HEK293 (cell line): ENCODE measurements around the gene NAA80.

Experiments used
- FEZF1 ChIP-seq: fragments of 450-650 bp; formaldehyde crosslinking; IDR thresholded peaks from 2 replicates; pipeline ENCODE4 v1.5.1; 2016; ENCODE audit warnings: missing biosample characterization, missing genetic modification characterization
- HOXC10 ChIP-seq: sonication (generic); formaldehyde crosslinking; IDR thresholded peaks from 2 replicates; pipeline ENCODE4 v1.8.1; 2023; ENCODE audit warnings: mild to moderate bottlenecking, missing genetic modification reagents
- KLF16 ChIP-seq: fragments of 450-650 bp; formaldehyde crosslinking; IDR thresholded peaks from 2 replicates; pipeline ENCODE4 v1.5.1; 2017; ENCODE audit warnings: missing biosample characterization, missing genetic modification characterization
- SCRT1 ChIP-seq: fragments of 450-650 bp; formaldehyde crosslinking; IDR thresholded peaks from 2 replicates; pipeline ENCODE4 v1.5.1; 2016; ENCODE audit warnings: missing biosample characterization, missing genetic modification characterization, borderline replicate concordance
- TRIM28 ChIP-seq: IDR thresholded peaks from 2 replicates; pipeline ENCODE4 v1.6.1; 2011; ENCODE audit warnings: low read length, control low read depth, borderline replicate concordance
- YY1 ChIP-seq: fragments of 450-650 bp; formaldehyde crosslinking; IDR thresholded peaks from 2 replicates; pipeline ENCODE4 v1.5.1; 2018; ENCODE audit warnings: missing biosample characterization, missing genetic modification characterization
- ZFP3 ChIP-seq: fragments of 450-650 bp; formaldehyde crosslinking; IDR thresholded peaks from 2 replicates; pipeline ENCODE4 v1.5.1; 2016; ENCODE audit warnings: low read depth, missing biosample characterization, missing genetic modification characterization
- ZFP37 ChIP-seq: fragments of 450-650 bp; formaldehyde crosslinking; IDR thresholded peaks from 2 replicates; pipeline ENCODE4 v1.5.1; 2016; ENCODE audit warnings: missing biosample characterization, missing genetic modification characterization
- ZIC2 ChIP-seq: fragments of 450-650 bp; formaldehyde crosslinking; IDR thresholded peaks from 2 replicates; pipeline ENCODE4 v1.5.1; 2016; ENCODE audit warnings: missing biosample characterization, missing genetic modification characterization
- ZNF157 ChIP-seq: fragments of 450-650 bp; formaldehyde crosslinking; IDR thresholded peaks from 2 replicates; pipeline ENCODE4 v1.5.1; 2016; ENCODE audit warnings: missing biosample characterization, missing genetic modification characterization
- ZNF292 ChIP-seq: fragments of 450-650 bp; formaldehyde crosslinking; IDR thresholded peaks from 2 replicates; pipeline ENCODE4 v1.5.1; 2016; ENCODE audit warnings: low read depth, missing biosample characterization, missing genetic modification characterization, borderline replicate concordance
- ZNF302 ChIP-seq: fragments of 450-650 bp; formaldehyde crosslinking; IDR thresholded peaks from 2 replicates; pipeline ENCODE4 v1.5.1; 2016; ENCODE audit warnings: missing biosample characterization, missing genetic modification characterization, low read depth
- ZNF324 ChIP-seq: fragments of 450-650 bp; formaldehyde crosslinking; IDR thresholded peaks from 2 replicates; pipeline ENCODE4 v1.5.1; 2016; ENCODE audit warnings: missing biosample characterization, missing genetic modification characterization
- ZNF404 ChIP-seq: fragments of 450-650 bp; formaldehyde crosslinking; IDR thresholded peaks from 2 replicates; pipeline ENCODE4 v1.5.1; 2017; ENCODE audit warnings: missing biosample characterization, missing genetic modification characterization
- ZNF433 ChIP-seq: fragments of 450-650 bp; formaldehyde crosslinking; IDR thresholded peaks from 2 replicates; pipeline ENCODE4 v1.5.1; 2016; ENCODE audit warnings: missing biosample characterization, missing genetic modification characterization, low read depth
- ZNF48 ChIP-seq: fragments of 450-650 bp; formaldehyde crosslinking; IDR thresholded peaks from 2 replicates; pipeline ENCODE4 v1.5.1; 2016; ENCODE audit warnings: missing biosample characterization, missing genetic modification characterization
- ZNF513 ChIP-seq: fragments of 450-650 bp; IDR thresholded peaks from 2 replicates; pipeline ENCODE4 v1.5.1; 2018; ENCODE audit warnings: missing biosample characterization, missing genetic modification characterization
- ZNF514 ChIP-seq: fragments of 450-650 bp; formaldehyde crosslinking; IDR thresholded peaks from 2 replicates; pipeline ENCODE4 v1.5.1; 2016; ENCODE audit warnings: missing biosample characterization, missing genetic modification characterization
- ZNF555 ChIP-seq: fragments of 450-650 bp; formaldehyde crosslinking; conservative IDR thresholded peaks from 2 replicates; pipeline ENCODE4 v1.5.1; 2017; ENCODE audit warnings: missing biosample characterization, mild to moderate bottlenecking, missing genetic modification characterization, inconsistent platforms
- ZNF600 ChIP-seq: fragments of 450-650 bp; formaldehyde crosslinking; IDR thresholded peaks from 2 replicates; pipeline ENCODE4 v1.5.1; 2016; ENCODE audit warnings: missing biosample characterization, missing genetic modification characterization
- ZNF658 ChIP-seq: fragments of 450-650 bp; formaldehyde crosslinking; IDR thresholded peaks from 2 replicates; pipeline ENCODE4; 2016; ENCODE audit warnings: missing biosample characterization, missing genetic modification characterization
- ZNF660 ChIP-seq: fragments of 450-650 bp; IDR thresholded peaks from 2 replicates; pipeline ENCODE4 v1.5.1; 2018; ENCODE audit warnings: missing biosample characterization, mild to moderate bottlenecking, missing genetic modification characterization
- ZNF677 ChIP-seq: fragments of 450-650 bp; IDR thresholded peaks from 2 replicates; pipeline ENCODE4 v1.5.0; 2018; ENCODE audit warnings: missing biosample characterization, mild to moderate bottlenecking, missing genetic modification characterization, moderate library complexity
- ZNF704 ChIP-seq: fragments of 450-650 bp; formaldehyde crosslinking; IDR thresholded peaks from 2 replicates; pipeline ENCODE4 v1.5.1; 2016; ENCODE audit warnings: missing biosample characterization, missing genetic modification characterization
- ZNF707 ChIP-seq: fragments of 450-650 bp; formaldehyde crosslinking; IDR thresholded peaks from 2 replicates; pipeline ENCODE4 v1.5.1; 2016; ENCODE audit warnings: missing biosample characterization, missing genetic modification characterization
- ZNF76 ChIP-seq: fragments of 450-650 bp; formaldehyde crosslinking; IDR thresholded peaks from 2 replicates; pipeline ENCODE4; 2016; ENCODE audit warnings: low read depth, missing biosample characterization, missing genetic modification characterization, borderline replicate concordance
- ZNF837 ChIP-seq: fragments of 450-650 bp; formaldehyde crosslinking; IDR thresholded peaks from 2 replicates; pipeline ENCODE4 v1.5.1; 2016; ENCODE audit warnings: missing biosample characterization, missing genetic modification characterization
- ZSCAN30 ChIP-seq: fragments of 450-650 bp; IDR thresholded peaks from 2 replicates; pipeline ENCODE4 v1.5.1; 2018; ENCODE audit warnings: missing biosample characterization, mild to moderate bottlenecking, missing genetic modification characterization, moderate library complexity
- TF ChIP-seq, protein P1 (sequence below): IDR thresholded peaks from 2 replicates; pipeline ENCODE4 v1.6.1; 2011; ENCODE audit warnings: mild to moderate bottlenecking, low read depth, low read length, borderline replicate concordance
- TF ChIP-seq, protein P2 (sequence below): fragments of 450-650 bp; formaldehyde crosslinking; IDR thresholded peaks from 2 replicates; pipeline ENCODE4 v1.5.1; 2017; ENCODE audit warnings: missing biosample characterization, missing genetic modification characterization
- TF ChIP-seq, protein P3 (sequence below): fragments of 450-650 bp; formaldehyde crosslinking; IDR thresholded peaks from 2 replicates; pipeline ENCODE4 v1.5.1; 2016; ENCODE audit warnings: missing biosample characterization, missing genetic modification characterization
- TF ChIP-seq, protein P4 (sequence below): fragments of 450-650 bp; formaldehyde crosslinking; IDR thresholded peaks from 2 replicates; pipeline ENCODE4 v1.5.1; 2016; ENCODE audit warnings: missing biosample characterization, missing genetic modification characterization

Gene NAA80

DNA sequence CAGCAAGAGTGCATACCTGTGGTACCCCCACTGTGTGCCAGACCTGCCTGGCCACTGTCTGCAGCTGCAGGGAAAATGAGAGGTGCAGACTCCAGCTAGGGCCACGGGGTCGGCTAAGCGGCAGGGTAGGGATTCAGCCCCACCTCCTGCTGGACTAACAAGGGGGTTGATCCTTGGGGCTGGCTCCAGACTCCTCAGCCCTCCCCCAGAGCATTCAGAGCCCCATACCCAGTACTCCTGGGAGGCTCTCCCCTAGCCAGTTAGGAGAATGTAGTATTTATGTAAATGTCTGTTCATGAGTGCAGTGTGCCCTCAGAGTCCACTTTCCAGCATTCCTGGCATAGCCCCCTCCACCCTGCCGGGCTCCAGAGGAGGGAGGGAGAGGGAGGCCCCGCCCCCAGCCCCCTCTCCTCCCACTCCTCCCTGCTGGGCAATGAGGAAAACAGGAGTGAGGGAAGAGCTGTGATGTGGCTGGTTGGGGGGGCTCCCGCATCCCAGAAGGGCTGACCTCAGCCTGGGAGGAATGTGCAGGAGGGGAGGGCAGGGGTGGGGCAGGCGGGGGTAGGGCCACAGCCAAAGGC is 34.7 kb downstream of the NAA80 start (continued):
- TF ChIP-seq ZNF292 (tag by site-specific recombination) (no peak), ZNF658 (tag by site-specific recombination) (no peak), ZNF660 (tag by site-specific recombination) (0 out of 2 replicates have a peak, but pooled peaks have one; percentile 56), SCRT1 (tag by site-specific recombination) (no peak), HOXC10 (CRISPR knock-in tag) (no peak), ZNF324 (tag by site-specific recombination) (0 out of 2 replicates have a peak, but pooled peaks have one; percentile 48), KLF16 (tag by site-specific recombination) (no peak), FEZF1 (tag by site-specific recombination) (no peak), ZNF433 (tag by site-specific recombination) (no peak), ZIC2 (peak; percentile 78), TRIM28 (no peak), ZNF677 (tag by site-specific recombination) (no peak), ZNF514 (no peak), ZNF157 (tag by site-specific recombination) (no peak), ZNF600 (peak; percentile 66), ZNF707 (tag by site-specific recombination) (no peak), ZFP3 (tag by site-specific recombination) (no peak), ZNF513 (tag by site-specific recombination) (no peak), ZNF704 (tag by site-specific recombination) (no peak), ZSCAN30 (tag by site-specific recombination) (no peak), ZFP37 (tag by site-specific recombination) (no peak), ZNF302 (no peak), ZNF555 (tag by site-specific recombination) (no peak), YY1 (tag by site-specific recombination) (no peak), ZNF837 (tag by site-specific recombination) (no peak), ZNF76 (tag by site-specific recombination) (no peak), ZNF404 (no peak), ZNF48 (tag by site-specific recombination) (no peak)
- TF ChIP-seq, protein P1, sequence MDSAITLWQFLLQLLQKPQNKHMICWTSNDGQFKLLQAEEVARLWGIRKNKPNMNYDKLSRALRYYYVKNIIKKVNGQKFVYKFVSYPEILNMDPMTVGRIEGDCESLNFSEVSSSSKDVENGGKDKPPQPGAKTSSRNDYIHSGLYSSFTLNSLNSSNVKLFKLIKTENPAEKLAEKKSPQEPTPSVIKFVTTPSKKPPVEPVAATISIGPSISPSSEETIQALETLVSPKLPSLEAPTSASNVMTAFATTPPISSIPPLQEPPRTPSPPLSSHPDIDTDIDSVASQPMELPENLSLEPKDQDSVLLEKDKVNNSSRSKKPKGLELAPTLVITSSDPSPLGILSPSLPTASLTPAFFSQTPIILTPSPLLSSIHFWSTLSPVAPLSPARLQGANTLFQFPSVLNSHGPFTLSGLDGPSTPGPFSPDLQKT, result no peak
- TF ChIP-seq, protein P2, sequence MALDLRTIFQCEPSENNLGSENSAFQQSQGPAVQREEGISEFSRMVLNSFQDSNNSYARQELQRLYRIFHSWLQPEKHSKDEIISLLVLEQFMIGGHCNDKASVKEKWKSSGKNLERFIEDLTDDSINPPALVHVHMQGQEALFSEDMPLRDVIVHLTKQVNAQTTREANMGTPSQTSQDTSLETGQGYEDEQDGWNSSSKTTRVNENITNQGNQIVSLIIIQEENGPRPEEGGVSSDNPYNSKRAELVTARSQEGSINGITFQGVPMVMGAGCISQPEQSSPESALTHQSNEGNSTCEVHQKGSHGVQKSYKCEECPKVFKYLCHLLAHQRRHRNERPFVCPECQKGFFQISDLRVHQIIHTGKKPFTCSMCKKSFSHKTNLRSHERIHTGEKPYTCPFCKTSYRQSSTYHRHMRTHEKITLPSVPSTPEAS, result no peak
- TF ChIP-seq, protein P3, sequence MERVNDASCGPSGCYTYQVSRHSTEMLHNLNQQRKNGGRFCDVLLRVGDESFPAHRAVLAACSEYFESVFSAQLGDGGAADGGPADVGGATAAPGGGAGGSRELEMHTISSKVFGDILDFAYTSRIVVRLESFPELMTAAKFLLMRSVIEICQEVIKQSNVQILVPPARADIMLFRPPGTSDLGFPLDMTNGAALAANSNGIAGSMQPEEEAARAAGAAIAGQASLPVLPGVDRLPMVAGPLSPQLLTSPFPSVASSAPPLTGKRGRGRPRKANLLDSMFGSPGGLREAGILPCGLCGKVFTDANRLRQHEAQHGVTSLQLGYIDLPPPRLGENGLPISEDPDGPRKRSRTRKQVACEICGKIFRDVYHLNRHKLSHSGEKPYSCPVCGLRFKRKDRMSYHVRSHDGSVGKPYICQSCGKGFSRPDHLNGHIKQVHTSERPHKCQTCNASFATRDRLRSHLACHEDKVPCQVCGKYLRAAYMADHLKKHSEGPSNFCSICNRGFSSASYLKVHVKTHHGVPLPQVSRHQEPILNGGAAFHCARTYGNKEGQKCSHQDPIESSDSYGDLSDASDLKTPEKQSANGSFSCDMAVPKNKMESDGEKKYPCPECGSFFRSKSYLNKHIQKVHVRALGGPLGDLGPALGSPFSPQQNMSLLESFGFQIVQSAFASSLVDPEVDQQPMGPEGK (tag by site-specific recombination), result peak; percentile 52; the same call in 1 of the 2 replicates
- TF ChIP-seq, protein P4, sequence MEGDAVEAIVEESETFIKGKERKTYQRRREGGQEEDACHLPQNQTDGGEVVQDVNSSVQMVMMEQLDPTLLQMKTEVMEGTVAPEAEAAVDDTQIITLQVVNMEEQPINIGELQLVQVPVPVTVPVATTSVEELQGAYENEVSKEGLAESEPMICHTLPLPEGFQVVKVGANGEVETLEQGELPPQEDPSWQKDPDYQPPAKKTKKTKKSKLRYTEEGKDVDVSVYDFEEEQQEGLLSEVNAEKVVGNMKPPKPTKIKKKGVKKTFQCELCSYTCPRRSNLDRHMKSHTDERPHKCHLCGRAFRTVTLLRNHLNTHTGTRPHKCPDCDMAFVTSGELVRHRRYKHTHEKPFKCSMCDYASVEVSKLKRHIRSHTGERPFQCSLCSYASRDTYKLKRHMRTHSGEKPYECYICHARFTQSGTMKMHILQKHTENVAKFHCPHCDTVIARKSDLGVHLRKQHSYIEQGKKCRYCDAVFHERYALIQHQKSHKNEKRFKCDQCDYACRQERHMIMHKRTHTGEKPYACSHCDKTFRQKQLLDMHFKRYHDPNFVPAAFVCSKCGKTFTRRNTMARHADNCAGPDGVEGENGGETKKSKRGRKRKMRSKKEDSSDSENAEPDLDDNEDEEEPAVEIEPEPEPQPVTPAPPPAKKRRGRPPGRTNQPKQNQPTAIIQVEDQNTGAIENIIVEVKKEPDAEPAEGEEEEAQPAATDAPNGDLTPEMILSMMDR (tag by site-specific recombination), result no peak
